22Rv1 (cell line): Measurements from ENCODE around the gene TPH2.

Experiments
- H3K27ac ChIP-seq: fragments of 450-650 bp; 2 replicates; pipeline ENCODE4 v1.5.1; 2017
- CTCF ChIP-seq: fragments of 450-650 bp; IDR thresholded peaks from 2 replicates; pipeline ENCODE4 v1.5.1; 2017; ENCODE audit warnings: mild to moderate bottlenecking
- ZFX ChIP-seq: fragments of 450-650 bp; IDR thresholded peaks from 2 replicates; pipeline ENCODE4 v1.6.1; 2017; ENCODE audit warnings: antibody characterized with exemption, borderline replicate concordance

TPH2 gene

DNA sequence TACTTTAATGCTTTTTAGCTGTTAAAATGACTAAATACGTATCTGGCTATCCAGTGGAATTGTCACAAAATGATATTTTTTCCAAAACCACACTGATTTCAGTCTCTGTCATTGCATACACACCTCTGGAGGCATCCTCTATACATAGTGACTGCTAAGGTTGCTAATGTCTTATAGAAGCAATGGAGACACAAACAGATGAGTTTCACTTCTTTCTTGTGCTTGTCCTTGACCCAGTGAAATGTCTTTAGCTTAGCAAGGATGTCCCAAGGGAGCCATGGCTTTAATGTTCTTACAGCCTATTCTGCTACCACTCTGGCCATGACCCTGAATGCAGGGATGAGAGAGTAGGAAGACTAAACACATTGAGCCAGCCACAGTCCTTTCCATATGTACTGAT, 90.3 kb downstream of the TPH2 start:
- no peak for TF ChIP-seq ZFX
- no peak for TF ChIP-seq CTCF
- no peak overlapping the region for H3K27ac ChIP-seq

DNA sequence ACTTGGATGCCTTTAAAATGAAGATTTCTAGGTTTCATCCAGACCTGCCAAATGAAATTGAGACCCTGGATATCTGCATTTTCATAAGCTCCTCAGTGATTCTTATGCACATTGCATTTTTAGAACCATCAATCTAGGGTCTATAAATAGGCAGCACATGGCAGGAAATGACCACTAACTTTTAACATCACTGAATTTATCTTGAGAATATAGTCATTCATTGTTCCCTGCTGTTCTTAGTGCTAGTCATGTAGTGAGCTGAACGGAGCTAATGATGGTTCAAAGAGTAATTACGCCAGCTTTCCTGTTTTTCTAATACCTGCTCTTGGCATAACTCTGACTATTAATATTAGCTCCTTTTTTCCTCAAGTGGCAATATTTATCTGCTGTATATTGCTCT, 91.6 kb downstream of the TPH2 start:
- TF ChIP-seq CTCF (no peak), ZFX (no peak)

GRCh38 chr12:72031066-72031465, 92.4 kb downstream of the TPH2 start:
- H3K27ac ChIP-seq, result no peak overlapping the region
- TF ChIP-seq CTCF (no peak), ZFX (no peak)

More for the DNA sequence above, 91.6 kb downstream of the TPH2 start:
- H3K27ac ChIP-seq, result no peak overlapping the region

- H3K27ac ChIP-seq, result no peak overlapping the region
- TF ChIP-seq ZFX (no peak), CTCF (no peak)
Observed at GRCh38 chr12:72033991-72034390, 95.3 kb downstream of the TPH2 start.

GRCh38 chr12:72035625-72036024, 97.0 kb downstream of the TPH2 start:
- TF ChIP-seq CTCF (no peak), ZFX (no peak)
- no peak overlapping the region for H3K27ac ChIP-seq

DNA sequence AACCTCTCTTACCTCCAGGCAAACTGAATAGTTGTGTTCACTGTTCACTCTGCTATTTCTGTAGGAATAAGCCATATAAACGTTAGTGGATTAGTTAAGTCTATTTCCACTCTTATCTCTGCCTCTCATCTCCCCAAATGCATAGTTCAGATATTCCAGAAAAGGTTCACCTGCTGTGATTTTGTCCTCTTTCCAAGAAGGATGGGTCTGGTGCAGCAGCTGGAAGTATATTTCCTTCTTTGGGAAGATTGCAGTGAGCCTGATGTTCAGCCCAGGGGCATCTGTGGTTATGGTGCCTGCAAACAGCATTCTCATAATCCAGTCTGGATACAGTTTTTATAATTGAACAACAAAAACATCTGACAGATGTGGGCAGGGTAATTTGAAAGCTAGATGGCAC, 97.7 kb downstream of the TPH2 start:
- H3K27ac ChIP-seq, result no peak overlapping the region
- TF ChIP-seq ZFX (no peak), CTCF (no peak)

GRCh38 chr12:72037006-72037795, 98.6 kb downstream of the TPH2 start:
- H3K27ac ChIP-seq, result no peak overlapping the region
- TF ChIP-seq CTCF (no peak), ZFX (no peak)
